GM21825 (cell line): ENCODE data around the gene MKS1.

Experiments
- ATAC-seq: cut with Tn5 transposase; IDR thresholded peaks from one replicate; pipeline ENCODE4 v1.9.1; 2021; ENCODE audit warnings: mild to moderate bottlenecking, moderate library complexity; ENCODE audit not compliant: unreplicated experiment

MKS1 gene

DNA sequence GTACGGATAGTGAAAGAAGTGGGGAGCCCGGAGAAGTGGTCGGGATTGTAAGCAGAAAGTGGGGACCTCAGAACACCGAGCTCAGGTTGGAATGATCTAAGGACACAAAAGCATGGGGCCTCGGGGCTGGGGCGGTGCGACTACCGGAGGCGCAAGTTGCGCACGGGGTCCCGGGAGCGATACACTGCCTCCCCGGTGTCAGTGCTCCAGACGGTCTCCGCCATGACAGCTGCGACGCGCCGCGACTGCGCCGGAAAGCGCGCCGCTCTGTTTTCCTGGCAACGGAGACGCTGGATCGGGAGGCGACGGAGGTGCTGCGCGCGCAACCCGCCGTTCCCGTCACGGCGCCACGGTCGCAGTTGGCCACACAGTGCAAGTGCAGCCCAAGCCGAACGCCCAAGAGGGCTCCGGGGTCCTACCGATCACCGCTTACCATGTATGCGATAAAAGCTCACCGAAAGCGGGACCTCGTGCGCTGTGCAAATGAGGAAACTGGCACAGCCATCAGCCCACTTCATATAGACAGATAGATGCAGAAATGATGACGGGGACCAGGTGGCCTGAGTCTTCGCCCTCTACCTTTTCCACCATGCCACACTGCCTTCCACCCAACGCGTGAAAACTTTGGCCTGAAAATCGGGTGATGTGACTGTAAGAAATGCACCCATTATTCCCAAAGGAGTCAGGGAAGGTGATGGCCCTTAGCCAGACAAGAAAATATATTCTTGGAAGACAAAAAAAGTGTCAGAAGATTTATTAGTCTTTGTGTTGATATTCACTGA is at the start of gene MKS1:
MKS1 (minus strand) TSS at position 249 of the 782 bp plus-strand sequence; CDS start at position 224, 25 bp downstream.
- peak; percentile 95 for ATAC-seq

- ATAC-seq = no peak
These were observed 49.3 kb upstream of the MKS1 start for GRCh38 chr17:58268326-58268725.

DNA sequence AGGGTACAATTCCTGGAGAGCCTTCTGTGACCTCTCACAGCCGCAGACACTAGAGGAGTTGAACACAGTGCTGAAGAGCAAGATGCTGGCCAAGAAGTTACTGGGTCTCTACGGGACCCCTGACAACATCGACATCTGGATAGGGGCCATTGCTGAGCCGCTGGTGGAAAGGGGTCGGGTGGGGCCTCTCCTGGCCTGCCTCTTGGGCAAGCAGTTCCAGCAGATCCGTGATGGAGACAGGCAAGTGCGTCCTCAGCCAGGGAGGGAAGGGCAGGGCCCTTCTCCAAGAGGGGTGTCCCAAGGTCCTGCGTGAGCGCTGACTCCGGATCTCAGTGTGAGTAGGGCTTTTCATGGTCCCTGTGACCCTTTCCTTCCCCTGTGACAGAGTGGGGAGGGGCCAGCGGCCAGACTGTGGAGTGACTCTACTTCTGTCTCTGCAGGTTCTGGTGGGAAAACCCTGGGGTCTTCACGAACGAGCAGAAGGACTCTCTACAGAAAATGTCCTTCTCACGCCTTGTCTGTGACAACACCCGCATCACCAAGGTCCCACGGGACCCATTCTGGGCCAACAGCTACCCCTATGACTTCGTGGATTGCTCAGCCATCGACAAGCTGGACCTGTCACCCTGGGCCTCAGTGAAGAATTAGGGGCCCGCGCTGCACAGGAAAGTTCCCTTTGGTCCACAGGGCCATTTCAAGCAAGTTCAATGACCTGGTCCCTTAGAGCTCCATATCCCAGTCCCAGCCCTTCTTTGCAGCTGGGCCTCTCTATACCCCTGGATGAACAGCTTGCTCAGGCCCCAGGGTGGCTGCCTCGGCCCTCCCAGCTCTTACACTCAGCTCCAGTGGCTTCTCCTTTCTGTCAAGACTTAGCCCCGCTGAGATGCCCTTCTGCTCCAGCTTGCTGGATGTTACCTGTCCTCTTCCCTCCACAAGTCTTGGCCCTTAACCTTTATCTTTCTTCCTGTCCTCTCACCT is 48.6 kb upstream of the MKS1 start:
- no peak for ATAC-seq

DNA sequence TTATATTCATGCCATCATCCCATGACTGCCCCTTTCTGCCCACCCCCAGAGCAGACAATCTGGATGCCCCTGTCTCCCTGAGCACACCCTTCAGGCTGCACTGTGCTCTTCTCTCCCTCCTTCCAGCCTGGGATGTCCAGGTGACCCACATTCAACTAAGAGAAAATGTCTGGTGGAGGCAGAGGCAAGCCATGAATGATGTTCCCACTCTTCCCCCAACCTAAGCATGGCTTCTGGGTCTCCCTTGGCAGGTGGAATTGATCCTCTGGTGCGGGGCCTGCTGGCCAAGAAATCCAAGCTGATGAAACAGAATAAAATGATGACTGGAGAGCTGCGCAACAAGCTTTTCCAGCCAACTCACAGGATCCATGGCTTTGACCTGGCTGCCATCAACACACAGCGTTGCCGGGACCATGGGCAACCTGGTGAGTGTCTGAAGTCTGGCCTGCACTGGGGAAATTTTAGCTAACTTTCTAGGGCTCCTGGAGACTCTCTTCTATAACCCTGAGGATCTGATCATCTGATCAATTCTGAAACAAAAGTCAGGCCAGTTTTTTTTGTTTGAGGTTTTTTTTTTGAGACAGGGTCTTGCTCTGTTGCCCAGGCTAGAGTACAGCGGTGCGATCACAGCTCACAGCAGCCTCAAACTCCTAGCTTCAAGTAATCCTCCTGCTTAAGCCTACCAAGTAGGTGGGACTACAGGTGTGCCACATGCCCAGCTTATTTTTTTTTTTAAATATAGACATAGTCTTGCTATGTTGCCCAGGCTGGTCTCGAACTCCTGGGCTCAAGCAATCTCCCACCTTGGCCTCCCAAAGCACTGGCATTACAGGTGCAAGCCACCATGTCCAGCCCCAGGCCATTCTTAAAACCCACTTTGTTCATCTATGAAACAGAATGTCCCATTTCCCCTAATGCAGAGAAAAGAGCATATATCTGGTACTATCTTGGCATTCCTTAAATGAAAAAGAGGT is 47.1 kb upstream of the MKS1 start:
- no peak for ATAC-seq

- no peak for ATAC-seq
These were observed 46.2 kb upstream of the MKS1 start for GRCh38 chr17:58265271-58265670.

DNA sequence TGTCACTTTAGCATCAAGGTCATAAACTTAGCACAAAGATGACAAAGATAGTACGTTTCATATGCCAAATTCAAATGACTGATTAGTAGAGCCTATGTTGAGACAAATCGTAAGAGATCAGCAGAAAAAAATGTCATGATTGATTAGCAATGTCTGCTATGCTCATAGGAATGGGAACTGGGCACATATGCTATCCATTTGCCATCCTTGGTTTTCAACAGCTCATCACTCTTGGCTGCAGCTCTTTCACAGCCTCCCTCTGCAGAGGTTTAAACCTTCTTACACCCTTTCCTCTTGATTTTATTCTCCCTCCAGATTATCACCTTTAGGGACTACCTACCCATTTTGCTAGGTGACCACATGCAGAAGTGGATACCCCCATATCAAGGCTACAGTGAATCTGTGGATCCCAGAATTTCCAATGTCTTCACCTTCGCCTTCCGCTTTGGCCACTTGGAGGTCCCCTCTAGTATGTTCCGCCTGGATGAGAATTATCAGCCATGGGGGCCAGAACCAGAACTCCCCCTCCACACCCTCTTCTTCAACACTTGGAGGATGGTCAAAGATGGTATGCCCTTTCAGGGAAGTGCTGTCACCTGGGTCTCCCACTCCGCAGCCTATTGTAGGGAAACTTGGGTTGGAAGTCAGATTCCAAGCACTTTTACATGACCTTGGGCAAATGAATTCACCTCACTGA is 45.5 kb upstream of the MKS1 start:
- ATAC-seq = no peak

DNA sequence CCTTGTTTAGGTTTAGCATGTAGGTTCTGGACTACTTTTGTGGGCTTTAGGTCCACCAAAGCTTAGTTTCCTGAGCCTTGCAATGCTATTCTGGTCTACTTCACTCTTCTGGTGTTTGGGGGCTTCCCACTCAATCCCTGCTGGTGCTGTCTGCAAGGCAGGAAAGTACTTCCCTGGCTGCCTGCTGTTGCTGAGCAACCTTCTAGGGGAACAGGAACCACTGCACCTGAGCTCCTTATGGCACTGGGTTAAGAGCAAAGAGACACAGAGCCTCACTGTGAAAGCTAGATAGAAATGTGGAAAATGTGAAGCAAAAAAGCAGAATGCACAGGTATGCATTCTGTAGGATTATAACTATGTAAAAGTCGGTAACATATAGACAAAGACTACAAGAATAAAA is 44.7 kb upstream of the MKS1 start:
- no peak for ATAC-seq

GRCh38 chr17:58262149-58262548 is 43.1 kb upstream of the MKS1 start:
- no peak for ATAC-seq

- no peak for ATAC-seq
These were observed 35.7 kb upstream of the MKS1 start for GRCh38 chr17:58254803-58255202.

- ATAC-seq = no peak
These were observed 34.0 kb upstream of the MKS1 start for GRCh38 chr17:58253082-58253481.

GRCh38 chr17:58252141-58252540 is 33.1 kb upstream of the MKS1 start:
- ATAC-seq = no peak

DNA sequence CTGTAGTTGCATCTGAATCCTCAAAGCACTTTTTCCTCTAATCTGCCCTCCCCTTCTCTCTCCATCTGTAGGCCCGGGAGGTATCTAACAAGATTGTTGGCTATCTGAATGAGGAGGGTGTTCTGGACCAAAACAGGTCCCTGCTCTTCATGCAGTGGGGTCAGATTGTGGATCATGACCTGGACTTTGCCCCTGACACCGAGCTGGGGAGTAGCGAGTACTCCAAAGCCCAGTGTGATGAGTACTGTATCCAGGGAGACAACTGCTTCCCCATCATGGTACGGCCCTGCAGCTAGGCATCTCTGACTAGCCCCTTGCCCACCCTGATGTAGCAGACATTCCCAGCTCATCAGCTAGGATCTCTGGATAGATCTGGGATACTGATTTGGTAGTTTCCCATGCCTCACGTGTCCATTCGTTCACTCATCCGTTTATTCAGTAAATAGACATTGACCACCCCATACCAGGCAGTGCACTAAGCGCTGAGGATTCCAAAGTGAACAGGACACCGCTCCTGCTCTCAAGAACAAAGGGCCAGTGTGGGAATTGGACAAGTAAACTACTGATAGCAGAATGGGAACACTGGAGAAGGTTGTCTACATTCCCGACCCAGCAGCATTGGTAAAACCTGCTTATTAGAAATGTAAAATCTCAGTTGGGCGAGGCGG is 31.4 kb upstream of the MKS1 start:
- ATAC-seq = no peak

- ATAC-seq = peak; percentile 72
These were observed 30.4 kb upstream of the MKS1 start for GRCh38 chr17:58249270-58250133.

- no peak for ATAC-seq
These were observed 29.9 kb upstream of the MKS1 start for GRCh38 chr17:58248955-58249269.

- ATAC-seq = no peak
These were observed 28.7 kb upstream of the MKS1 start for GRCh38 chr17:58247511-58248363.

GRCh38 chr17:58246781-58247180 is 27.7 kb upstream of the MKS1 start:
- ATAC-seq = no peak

DNA sequence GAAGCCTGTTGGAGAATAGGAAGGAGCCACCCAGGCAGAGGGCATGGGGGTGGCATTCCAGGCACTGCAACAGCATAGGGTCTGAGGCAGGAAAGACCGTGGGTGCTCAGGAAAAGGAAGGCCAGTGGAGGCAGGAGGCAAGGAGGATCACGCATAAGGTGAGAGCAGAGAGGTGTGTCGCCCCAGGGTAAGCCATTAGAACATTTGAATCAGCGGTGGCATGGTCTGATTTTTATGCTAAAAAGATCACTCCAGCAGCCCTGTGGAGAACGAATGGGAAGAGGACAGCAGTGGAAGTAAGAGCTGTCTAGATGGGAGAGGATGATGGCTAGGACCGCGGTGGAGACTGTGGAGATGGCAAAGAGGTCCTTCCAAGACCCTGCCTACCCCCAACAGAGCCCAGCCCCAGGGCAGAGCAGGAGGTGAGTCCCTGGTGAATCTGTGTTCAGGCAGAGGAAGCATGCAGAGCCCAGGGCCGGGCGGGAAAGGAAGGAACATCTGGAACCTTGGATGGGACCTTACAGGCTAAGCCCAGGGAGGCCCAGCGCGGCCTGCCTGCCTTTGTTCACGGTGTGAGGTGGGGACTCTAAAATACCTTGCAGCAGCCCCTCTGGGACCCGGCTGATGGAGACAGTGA is 27.2 kb upstream of the MKS1 start:
- ATAC-seq = no peak
